OCI-M2 (cell line): Measurements from ENCODE around the gene SLC9A1.

Experiments
- DNase-seq: peaks from one replicate; lab custom pipeline; 2025; ENCODE audit not compliant: unreplicated experiment; lab: John Stamatoyannopoulos, UW

Gene SLC9A1

GRCh38 chr1:27152004-27152828 lies 2.7 kb downstream of the SLC9A1 start:
- no peak for DNase-seq

- DNase-seq, result no peak
Measured at GRCh38 chr1:27150641-27151040, 4.3 kb downstream of the SLC9A1 start.

GRCh38 chr1:27150183-27150582 lies 4.7 kb downstream of the SLC9A1 start:
- no peak for DNase-seq

- DNase-seq, result no peak
Measured at GRCh38 chr1:27149762-27150113, 5.2 kb downstream of the SLC9A1 start.

- DNase-seq, result no peak
Measured at GRCh38 chr1:27149084-27149761, 5.7 kb downstream of the SLC9A1 start.

GRCh38 chr1:27148591-27148990 lies 6.3 kb downstream of the SLC9A1 start:
- no peak for DNase-seq

- no peak for DNase-seq
Measured at GRCh38 chr1:27147842-27148518, 6.9 kb downstream of the SLC9A1 start.

GRCh38 chr1:27145934-27146354 lies 9.0 kb downstream of the SLC9A1 start:
- DNase-seq, result no peak

- no peak for DNase-seq
Measured at GRCh38 chr1:27144920-27145661, 9.8 kb downstream of the SLC9A1 start.

- no peak for DNase-seq
Measured at GRCh38 chr1:27144049-27144748, 10.7 kb downstream of the SLC9A1 start.

GRCh38 chr1:27143401-27143800 lies 11.5 kb downstream of the SLC9A1 start:
- no peak for DNase-seq

GRCh38 chr1:27142464-27142863 lies 12.5 kb downstream of the SLC9A1 start:
- DNase-seq, result no peak

GRCh38 chr1:27141266-27142003 lies 13.5 kb downstream of the SLC9A1 start:
- no peak for DNase-seq

- DNase-seq, result no peak
Measured at GRCh38 chr1:27139980-27140379, 14.9 kb downstream of the SLC9A1 start.

- no peak for DNase-seq
Measured at GRCh38 chr1:27138927-27139326, 16.0 kb downstream of the SLC9A1 start.

- no peak for DNase-seq
Measured at GRCh38 chr1:27138368-27138767, 16.6 kb downstream of the SLC9A1 start.

- DNase-seq, result no peak
Measured at GRCh38 chr1:27137544-27138075, 17.3 kb downstream of the SLC9A1 start.

GRCh38 chr1:27136998-27137542 lies 17.9 kb downstream of the SLC9A1 start:
- DNase-seq, result no peak

- no peak for DNase-seq
Measured at GRCh38 chr1:27136236-27136551, 18.7 kb downstream of the SLC9A1 start.
